ENCODE measurements around the gene PTPN14.
"Not testable (repeated sequence)": the region's sequence is repeated elsewhere in the genome, so short reads cannot be mapped to it uniquely, and the experiment has no call there.

PTPN14 gene

DNA sequence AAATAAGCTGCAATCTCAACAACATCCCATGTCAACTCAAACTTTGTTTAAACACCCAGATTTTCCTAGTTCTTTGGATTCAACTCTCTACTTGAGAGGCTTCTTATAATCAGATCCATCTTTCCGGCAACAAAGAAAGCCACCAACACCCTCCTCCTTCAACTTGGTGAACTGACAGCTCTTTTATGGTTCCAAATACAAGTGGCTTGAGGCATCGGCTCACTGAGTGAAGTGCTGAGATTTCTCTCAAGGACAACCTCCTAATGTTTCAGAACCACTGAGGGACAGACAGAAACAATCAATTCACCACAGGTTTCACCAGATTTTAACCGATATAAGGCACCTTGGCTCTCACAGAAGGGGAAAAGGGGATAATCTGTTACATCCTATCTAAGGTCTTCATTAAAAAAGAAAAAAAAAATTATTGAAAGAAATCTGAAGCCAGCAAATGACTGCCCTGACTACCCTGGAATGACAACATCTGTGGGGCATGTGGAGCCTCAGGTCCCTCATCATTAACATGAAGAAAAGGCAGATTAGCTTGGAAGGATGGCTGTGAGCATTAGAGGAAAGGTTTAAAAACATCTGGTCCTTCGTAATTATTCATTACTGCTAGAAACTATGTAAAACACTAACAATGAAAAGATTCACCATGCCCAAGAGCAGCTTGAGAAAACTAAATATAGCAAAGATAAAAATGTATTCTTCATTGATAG, 50.9 kb downstream of the PTPN14 start:
- H3K9me3 Mint-ChIP-seq = no peaks in the 10 kb centered on the region
- H3K36me3 Mint-ChIP-seq = no peaks in the 10 kb centered on the region
- H3K27me3 Mint-ChIP-seq = peaks cover 27% of the 10 kb centered on the region
- no peaks in the 10 kb centered on the region for H3K4me1 Mint-ChIP-seq
- no peak overlapping the region for H3K27ac Mint-ChIP-seq
- DNase-seq = no peak
- CTCF ChIA-PET = no interaction called here
- no peak overlapping the region for H3K4me3 Mint-ChIP-seq

DNA sequence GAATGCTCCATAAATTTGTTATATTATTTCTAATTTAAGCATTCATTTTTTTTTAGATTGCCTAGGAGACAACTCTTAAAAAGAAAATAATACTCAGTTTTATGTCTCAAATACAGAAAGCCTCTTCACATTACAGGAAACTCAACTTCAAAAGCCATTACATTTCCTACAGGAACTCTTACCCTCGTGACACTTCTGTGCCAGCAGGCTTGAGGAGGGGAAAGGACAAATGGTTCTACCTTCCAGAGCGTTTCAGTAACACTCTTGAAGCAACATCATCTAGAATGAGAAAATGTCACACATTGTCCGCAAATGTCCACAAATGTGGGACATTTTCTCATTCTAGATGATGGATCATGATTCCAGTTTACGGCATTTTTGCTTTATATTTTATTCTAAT, 51.7 kb downstream of the PTPN14 start:
- CTCF ChIA-PET = no interaction called here
- Mint-ChIP-seq H3K27ac (no peak overlapping the region), H3K4me1 (no peaks in the 10 kb centered on the region), H3K4me3 (no peak overlapping the region), H3K9me3 (no peaks in the 10 kb centered on the region), H3K36me3 (no peaks in the 10 kb centered on the region), H3K27me3 (peaks cover 20% of the 10 kb centered on the region)
- DNase-seq = no peak

DNA sequence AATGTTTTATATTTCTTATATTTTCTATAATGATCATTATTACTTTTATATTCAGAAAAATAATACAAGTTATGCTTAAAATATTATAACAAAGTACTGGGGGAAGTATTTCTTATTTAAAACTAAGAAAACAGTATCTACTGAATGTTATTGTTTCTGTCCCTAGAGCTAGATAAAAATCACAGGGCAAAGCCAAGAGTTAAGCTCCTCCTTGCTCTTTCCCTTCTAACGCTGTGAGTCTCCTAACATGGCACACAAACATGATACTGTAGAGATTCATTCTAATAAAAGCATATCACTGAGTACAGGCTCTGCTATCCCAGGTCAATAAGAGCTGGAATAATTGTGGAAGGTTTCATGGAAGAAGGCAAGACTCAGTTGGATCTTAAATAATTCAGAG, 53.4 kb downstream of the PTPN14 start:
- CTCF ChIA-PET = interaction anchor here (1.3 kb wide), 1 partner anchor 21 kb away, joined by 4 read pairs; no protein-coding TSS in a partner anchor
- Mint-ChIP-seq H3K4me3 (no peak overlapping the region), H3K36me3 (no peaks in the 10 kb centered on the region), H3K9me3 (no peaks in the 10 kb centered on the region), H3K27me3 (peaks cover 18% of the 10 kb centered on the region), H3K4me1 (no peaks in the 10 kb centered on the region), H3K27ac (no peak overlapping the region)
- no peak for DNase-seq

DNA sequence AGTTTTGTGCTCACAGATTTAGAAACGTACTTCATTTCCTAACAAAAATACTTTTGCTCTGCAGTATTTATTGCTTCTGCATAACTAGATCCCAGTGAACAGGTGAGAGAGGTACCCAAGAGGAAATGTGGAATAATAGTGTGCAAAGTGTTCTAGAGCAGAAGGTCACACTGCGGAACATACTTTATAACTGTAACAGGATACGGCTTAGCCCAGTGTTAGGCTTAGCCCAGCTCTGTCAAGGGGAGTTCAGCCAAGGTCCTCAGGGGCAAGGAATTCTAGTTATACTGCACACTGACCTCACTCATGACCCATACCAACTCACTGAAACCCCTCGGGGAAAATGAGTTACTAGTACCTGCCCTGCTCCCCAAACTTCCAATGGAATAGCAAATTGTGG, 55.3 kb downstream of the PTPN14 start:
- no peak for DNase-seq
- H3K4me3 Mint-ChIP-seq = no peak overlapping the region
- no peak overlapping the region for H3K27ac Mint-ChIP-seq
- peaks cover 18% of the 10 kb centered on the region for H3K27me3 Mint-ChIP-seq
- no peaks in the 10 kb centered on the region for H3K9me3 Mint-ChIP-seq
- no peaks in the 10 kb centered on the region for H3K36me3 Mint-ChIP-seq
- H3K4me1 Mint-ChIP-seq = no peaks in the 10 kb centered on the region
- CTCF ChIA-PET = no interaction called here

DNA sequence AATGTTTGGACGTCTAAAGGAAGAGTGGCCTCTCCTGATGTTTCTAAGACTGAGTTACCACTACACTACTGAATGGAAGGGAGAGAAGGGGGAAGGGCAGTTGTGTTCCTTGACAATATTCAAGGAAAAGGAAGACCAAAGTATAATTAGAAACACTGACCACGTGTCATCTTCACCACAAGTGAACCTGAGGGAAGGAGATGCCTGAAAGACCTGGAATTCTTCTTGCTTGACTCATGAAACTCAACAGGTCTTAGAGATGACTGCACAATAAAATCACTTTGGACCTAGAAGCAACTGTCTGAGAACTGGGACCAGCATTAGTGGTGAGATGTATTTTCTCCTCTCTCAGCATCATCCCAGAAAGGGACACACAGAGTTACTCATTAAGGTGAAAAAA, 56.7 kb downstream of the PTPN14 start:
- H3K27me3 Mint-ChIP-seq = peaks cover 13% of the 10 kb centered on the region
- CTCF ChIA-PET = no interaction called here
- no peaks in the 10 kb centered on the region for H3K36me3 Mint-ChIP-seq
- H3K9me3 Mint-ChIP-seq = no peaks in the 10 kb centered on the region
- H3K4me1 Mint-ChIP-seq = no peaks in the 10 kb centered on the region
- no peak overlapping the region for H3K27ac Mint-ChIP-seq
- H3K4me3 Mint-ChIP-seq = no peak overlapping the region
- no peak for DNase-seq

DNA sequence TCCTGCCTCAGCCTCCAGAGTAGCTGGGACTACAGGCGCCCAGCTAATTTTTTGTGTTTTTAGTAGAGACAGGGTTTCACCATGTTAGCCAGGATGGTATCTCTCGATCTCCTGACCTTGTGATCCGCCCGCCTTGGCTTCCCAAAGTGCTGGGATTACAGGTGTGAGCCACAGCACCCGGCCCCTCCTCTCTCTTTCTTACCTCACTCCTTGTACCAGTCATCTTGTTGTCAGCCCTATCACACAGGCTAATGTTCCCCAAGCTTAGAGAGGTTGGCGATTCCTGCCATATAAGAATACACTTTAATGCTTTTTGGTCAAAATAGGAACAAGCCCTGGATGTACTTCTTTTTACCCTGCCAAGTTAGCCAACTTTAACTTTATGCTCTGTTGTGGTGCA, 57.2 kb downstream of the PTPN14 start:
- H3K27ac Mint-ChIP-seq, H3K9me3 Mint-ChIP-seq, CTCF ChIA-PET: not testable (repeated sequence)

DNA sequence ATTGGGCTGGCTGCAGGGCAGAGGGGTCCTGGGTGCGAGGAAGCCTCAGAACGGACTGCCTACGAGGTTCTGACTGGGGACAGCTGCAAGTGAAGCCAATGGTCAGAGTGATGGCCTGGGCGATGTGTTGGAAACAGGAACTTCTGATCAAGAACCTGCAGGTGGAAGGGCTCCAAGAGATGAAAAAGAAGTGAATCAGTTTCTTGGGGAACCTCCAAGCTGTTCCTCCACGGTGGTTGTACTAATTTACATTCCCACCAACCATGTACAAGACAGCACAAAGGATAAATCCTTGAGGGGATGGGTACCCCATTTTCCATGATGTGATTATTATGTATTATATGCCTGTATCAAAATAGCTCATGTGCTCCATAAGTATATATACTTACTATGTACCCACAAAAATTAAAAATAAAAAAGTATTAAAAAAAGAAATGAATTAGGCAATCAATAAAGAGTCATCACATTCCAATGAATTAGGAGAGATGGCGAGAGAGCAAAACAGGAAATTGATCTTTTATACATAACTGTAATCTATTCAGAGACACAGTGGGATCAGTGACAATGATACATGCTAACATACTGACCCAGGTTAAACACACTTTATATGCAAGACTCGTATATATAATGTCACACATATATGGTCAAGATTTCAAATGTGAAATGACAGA, 58.1 kb downstream of the PTPN14 start:
- DNase-seq = no peak
- no peaks in the 10 kb centered on the region for H3K4me1 Mint-ChIP-seq
- H3K36me3 Mint-ChIP-seq = no peaks in the 10 kb centered on the region
- H3K9me3 Mint-ChIP-seq = no peaks in the 10 kb centered on the region
- H3K27me3 Mint-ChIP-seq = peaks cover 9% of the 10 kb centered on the region
- H3K27ac Mint-ChIP-seq = no peak overlapping the region
- CTCF ChIA-PET = interaction anchor here (1.1 kb wide), 1 partner anchor 162 kb away, joined by 3 read pairs; no protein-coding TSS in a partner anchor
- H3K4me3 Mint-ChIP-seq = no peak overlapping the region

More for the DNA sequence above, 57.2 kb downstream of the PTPN14 start:
- H3K4me1 Mint-ChIP-seq, DNase-seq, H3K4me3 Mint-ChIP-seq, H3K36me3 Mint-ChIP-seq: not testable (repeated sequence)
- peaks cover 13% of the 10 kb centered on the region for H3K27me3 Mint-ChIP-seq

DNA sequence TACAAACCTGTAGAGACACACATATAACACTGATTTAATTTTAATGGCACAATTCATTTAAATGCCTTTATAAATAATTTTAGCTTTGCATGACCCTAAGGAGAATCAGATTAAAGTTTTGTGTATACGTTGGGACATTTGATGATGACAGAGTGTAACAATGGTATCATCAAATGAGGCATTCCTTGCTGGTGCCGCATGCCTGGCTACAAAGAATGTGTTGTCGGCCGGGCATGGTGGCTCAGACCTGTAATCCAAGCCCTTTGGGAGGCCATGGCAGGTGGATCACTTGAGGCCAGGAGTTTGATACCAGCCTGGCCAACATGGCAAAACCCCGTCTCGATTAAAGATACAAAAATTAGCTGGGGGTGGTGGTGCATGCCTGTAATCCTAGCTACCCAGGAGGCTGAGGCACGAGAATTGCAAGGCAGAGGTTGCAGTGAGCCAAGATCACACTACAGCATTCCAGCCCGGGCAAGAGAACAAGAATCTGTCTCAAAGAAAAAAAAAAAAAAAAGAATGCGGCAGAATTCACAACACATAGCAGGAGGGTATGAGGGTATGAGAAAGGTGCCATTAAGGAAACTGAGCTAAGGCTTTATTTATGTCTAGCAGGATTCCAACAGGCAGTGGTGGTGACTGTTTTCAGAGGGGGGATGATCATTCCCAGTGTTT, 58.9 kb downstream of the PTPN14 start:
- Mint-ChIP-seq H3K4me1 (no peaks in the 10 kb centered on the region), H3K9me3 (no peaks in the 10 kb centered on the region), H3K4me3 (no peak overlapping the region), H3K27ac (no peak overlapping the region), H3K36me3 (no peaks in the 10 kb centered on the region), H3K27me3 (peaks cover 9% of the 10 kb centered on the region)
- no peak for DNase-seq
- CTCF ChIA-PET = interaction anchor here (1.1 kb wide), 1 partner anchor 161 kb away, joined by 3 read pairs; no protein-coding TSS in a partner anchor

DNA sequence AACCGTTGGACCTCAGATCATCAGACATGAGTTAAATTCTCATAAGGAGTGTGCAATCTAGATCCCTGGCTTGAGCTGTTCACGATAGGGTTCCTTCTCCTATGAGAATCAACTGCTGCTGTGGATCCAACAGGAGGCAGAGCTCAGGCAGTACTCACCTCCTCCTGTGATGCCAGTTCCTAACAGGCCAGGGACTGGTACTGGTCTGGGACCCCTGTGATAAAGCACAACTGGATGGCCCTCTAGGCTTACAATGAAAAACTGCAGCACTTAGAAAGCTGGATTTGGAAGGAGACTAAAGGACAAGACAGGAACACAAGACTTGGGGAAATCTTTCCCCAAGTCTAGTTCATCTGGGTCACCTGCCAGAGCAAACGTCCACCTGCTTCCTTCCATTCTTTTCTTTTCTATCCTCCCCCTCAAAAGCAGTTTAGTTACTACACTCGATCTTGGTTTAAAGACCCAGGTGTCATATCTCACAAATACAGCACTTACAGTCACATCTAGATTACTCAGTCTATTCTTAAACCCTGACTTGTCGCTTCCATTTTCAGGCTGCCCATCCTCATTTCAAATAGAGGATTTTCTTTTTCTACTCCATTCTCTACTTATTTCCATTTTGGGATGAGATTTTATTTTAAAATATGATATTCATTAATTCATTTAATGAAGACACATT, 59.8 kb downstream of the PTPN14 start:
- H3K4me3 Mint-ChIP-seq = no peak overlapping the region
- H3K27ac Mint-ChIP-seq = no peak overlapping the region
- H3K4me1 Mint-ChIP-seq = no peaks in the 10 kb centered on the region
- CTCF ChIA-PET = no interaction called here
- peaks cover 9% of the 10 kb centered on the region for H3K27me3 Mint-ChIP-seq
- DNase-seq = no peak
- H3K36me3 Mint-ChIP-seq = no peaks in the 10 kb centered on the region
- no peaks in the 10 kb centered on the region for H3K9me3 Mint-ChIP-seq

DNA sequence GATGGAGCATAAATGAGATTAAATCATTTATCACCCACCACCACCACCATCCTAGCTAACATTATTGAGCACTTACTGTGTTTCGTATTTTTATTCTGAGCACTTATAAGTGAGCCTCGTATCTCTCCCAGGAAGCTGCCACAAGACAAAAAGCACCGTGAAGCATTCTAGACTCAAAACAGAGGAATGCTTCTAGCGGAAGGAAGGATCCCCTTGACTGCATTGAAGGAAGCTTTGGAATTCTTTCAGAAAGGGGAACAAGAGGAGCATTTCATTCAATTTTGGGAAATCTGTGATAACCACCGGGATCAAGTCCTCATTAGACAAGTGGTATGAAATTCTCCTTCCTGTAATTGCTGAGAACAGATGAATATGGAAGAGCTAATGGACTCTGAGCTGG, 66.3 kb downstream of the PTPN14 start:
- DNase-seq = no peak
- CTCF ChIA-PET = interaction anchor here (0.9 kb wide), 1 partner anchor 10 kb away, joined by 3 read pairs; no protein-coding TSS in a partner anchor
- H3K4me1 Mint-ChIP-seq = no peaks in the 10 kb centered on the region
- no peak overlapping the region for H3K4me3 Mint-ChIP-seq
- peaks cover 9% of the 10 kb centered on the region for H3K27me3 Mint-ChIP-seq
- no peaks in the 10 kb centered on the region for H3K9me3 Mint-ChIP-seq
- H3K27ac Mint-ChIP-seq = no peak overlapping the region
- H3K36me3 Mint-ChIP-seq = no peaks in the 10 kb centered on the region

DNA sequence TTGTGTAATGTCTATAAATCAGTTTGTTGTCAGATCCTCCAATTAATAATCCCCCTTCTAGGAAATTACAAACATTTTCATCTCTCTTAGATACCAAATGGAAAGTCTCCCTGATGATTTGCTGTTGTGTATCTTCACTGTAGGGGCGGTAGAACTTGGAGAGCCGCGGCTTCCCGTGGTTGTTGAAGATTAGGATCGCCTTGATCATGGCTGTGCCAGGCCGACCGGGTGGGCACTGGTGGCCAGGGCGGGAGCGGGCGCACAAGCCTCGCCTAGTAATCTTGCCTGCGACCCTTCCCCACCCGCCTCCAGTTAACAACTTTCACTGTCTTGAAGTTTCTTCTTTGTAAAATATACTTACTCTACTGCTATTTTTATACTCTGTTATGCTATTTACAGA, 68.2 kb downstream of the PTPN14 start:
- CTCF ChIA-PET, H3K36me3 Mint-ChIP-seq, DNase-seq, H3K27me3 Mint-ChIP-seq, H3K27ac Mint-ChIP-seq, H3K4me1 Mint-ChIP-seq, H3K4me3 Mint-ChIP-seq, H3K9me3 Mint-ChIP-seq: not testable (repeated sequence)

DNA sequence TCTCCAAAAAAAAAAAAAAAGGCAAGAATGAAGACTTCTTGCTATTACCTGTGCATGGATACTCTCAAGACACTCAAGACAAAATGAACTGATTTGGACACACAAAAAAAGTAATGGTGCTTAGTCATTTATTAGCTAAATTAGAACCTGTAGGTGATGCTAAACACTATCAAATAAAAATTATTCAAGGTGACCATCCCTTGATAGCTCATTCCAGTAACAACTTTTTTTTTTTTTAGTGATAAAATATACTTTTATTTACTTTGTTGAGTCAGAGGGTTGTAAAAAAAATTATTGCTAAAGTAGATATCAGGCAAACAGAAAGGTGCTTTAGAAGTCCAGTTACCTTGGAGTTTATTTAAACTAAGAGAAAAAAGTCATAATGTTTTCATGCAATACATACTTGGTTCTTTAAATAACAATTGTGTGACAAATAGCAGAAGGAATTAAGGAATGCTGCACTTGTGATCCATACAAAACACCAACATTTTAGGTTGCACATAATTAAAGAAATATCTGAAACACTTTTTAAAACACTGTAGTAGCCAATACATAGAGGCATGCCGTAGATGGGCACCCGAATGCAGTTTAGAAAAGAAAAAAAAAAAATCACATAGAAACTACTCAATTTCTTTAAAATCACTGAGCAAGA, 69.3 kb downstream of the PTPN14 start:
- not testable (repeated sequence) for H3K27ac Mint-ChIP-seq, H3K36me3 Mint-ChIP-seq, H3K4me3 Mint-ChIP-seq, H3K27me3 Mint-ChIP-seq, H3K4me1 Mint-ChIP-seq, DNase-seq, H3K9me3 Mint-ChIP-seq
- CTCF ChIA-PET = interaction anchor here (0.9 to 1.0 kb wide), 2 partner anchors 15 to 29 kb away, joined by 3 read pairs; no protein-coding TSS in a partner anchor

DNA sequence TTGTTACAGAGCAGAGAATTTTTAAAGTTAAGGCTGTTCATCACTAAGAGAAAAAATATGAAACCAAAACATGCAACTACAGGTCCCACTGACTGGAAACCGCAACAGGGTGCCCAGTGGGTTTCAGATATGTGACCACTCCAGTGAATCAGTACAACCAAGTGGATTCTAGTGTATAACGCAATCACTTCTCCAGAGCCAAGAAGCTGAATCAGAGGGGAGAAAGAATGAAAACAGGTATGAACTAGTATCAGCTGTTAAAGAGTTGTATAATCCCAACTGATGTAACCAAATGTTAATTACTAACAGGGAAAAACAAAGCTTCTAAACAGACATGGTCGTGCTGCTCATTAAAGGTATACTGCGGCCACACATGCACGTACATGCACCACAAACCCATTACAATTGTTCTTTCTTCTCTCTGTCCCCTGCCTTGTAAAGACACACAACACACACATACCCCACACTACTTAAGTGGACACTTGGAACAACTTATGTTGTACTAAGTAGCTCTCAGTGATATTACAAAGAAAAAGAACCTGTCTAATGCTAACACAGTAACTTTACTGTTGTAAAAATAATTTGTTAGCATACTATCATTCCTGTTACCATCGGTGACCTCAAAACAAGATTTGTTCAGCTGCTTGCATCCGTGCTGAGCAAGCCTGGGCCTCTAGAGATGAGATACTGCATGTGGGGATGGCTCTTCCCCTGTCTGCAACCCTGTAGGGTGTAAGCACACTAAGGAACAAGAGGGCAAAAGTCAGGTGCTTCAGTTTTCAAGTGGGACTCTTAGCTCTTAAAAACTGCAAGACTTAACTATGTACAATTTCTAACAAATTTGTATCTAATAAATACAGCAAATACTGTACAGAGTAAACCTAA, 74.2 kb downstream of the PTPN14 start:
- Mint-ChIP-seq H3K4me3 (no peak overlapping the region), H3K27ac (no peak overlapping the region), H3K27me3 (peaks cover 17% of the 10 kb centered on the region), H3K4me1 (no peaks in the 10 kb centered on the region), H3K9me3 (no peaks in the 10 kb centered on the region), H3K36me3 (no peaks in the 10 kb centered on the region)
- CTCF ChIA-PET = interaction anchor here (0.6 to 1.7 kb wide), 2 partner anchors 20 to 89 kb away, joined by 3 to 4 read pairs; no protein-coding TSS in a partner anchor
- DNase-seq = no peak
